Measurements from ENCODE around the gene ARID1B. TPM values are rescaled to one million over a fixed set of nuclear protein-coding genes. Genes with fewer than 3 reads are reported as not detected.
A peak's percentile ranks its signal among the peaks of the same experiment; 100 is the strongest.

The ARID1B gene
- total and polyA plus RNA-seq, 10 donors: 17.7 to 223 (median 141) TPM

DNA sequence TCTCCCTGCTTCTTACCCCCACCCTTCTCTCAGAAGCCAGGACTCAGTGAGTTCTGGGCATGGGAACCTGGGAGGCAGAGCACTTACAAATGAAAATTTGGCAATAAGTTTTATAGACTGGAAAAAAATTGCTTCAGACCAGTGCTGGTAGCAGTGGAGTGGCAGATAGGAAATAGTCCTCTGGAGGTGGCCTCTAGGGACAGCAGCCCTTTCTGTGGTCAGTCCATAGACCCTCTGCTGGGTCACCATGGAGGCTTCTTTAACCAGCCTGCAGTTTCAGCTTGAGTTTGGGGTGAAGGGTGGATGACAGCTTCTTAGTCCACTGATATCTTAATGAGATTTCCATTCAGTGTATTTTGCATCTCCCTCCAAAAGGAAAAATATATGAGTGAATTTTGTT is 179.1 kb downstream of the ARID1B start:
- DNase-seq: no peak
- Histone ChIP-seq H3K4me3 (no peak overlapping the region), H3K9me3 (no peaks in the 10 kb centered on the region), H3K4me1 (peaks cover 29 to 86% (median 57%) of the 10 kb centered on the region in 6 donors), H3K27ac (peak overlapping the region in 5 of 8 donors; percentile 21 to 37 (median 28)), H3K27me3 (replicated peaks in 1 of 7) (no peaks in the 10 kb centered on the region), H3K36me3 (peaks cover 0 to 4% (median 0%) of the 10 kb centered on the region in 6 donors)
- TF ChIP-seq POLR2AphosphoS5 (IDR thresholded peaks at IDR 0.05) (no peak), POLR2A (IDR thresholded peaks at IDR 0.05) (no peak)
- TF ChIP-seq, protein P1, sequence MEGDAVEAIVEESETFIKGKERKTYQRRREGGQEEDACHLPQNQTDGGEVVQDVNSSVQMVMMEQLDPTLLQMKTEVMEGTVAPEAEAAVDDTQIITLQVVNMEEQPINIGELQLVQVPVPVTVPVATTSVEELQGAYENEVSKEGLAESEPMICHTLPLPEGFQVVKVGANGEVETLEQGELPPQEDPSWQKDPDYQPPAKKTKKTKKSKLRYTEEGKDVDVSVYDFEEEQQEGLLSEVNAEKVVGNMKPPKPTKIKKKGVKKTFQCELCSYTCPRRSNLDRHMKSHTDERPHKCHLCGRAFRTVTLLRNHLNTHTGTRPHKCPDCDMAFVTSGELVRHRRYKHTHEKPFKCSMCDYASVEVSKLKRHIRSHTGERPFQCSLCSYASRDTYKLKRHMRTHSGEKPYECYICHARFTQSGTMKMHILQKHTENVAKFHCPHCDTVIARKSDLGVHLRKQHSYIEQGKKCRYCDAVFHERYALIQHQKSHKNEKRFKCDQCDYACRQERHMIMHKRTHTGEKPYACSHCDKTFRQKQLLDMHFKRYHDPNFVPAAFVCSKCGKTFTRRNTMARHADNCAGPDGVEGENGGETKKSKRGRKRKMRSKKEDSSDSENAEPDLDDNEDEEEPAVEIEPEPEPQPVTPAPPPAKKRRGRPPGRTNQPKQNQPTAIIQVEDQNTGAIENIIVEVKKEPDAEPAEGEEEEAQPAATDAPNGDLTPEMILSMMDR (IDR thresholded peaks at IDR 0.05 in 8 of 11, conservative IDR thresholded peaks at IDR 0.05 in 3 of 11): no peak
- intact Hi-C loops (cut with DNase I; ENCODE audit: low total_unique reads): no loop called here

DNA sequence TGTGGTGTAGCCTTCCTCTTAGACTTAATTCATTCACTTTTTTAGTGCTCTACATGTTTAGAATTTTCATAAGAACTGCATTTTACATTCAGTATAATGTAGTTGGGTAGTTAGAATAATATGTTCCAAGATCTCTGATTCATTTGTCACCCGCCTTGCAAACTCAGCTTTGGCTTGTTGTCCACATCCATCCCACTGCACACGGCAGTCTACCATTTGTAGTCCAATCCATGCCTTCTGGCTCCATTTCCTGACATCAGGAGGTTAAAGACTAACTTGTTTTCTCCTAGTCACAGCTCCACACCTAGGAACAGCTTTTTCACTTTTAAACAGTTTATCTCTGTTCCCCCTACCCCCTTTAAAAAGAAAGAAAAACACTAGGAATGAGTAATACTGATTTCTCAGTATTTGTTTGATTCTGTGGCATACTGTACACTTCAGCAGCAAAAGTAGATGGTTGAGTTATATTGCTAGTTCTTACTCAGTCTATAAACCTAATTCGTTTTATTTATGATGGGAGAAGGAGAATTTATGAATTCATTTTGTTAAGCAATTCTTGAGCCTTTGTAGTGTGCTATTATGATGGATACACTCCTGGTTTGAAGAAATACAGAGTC is 180.9 kb downstream of the ARID1B start:
- intact Hi-C loops (cut with DNase I; ENCODE audit: low total_unique reads): no loop called here
- DNase-seq: no peak
- Histone ChIP-seq H3K4me1 (peaks cover 29 to 82% (median 49%) of the 10 kb centered on the region in 6 donors), H3K4me3 (no peak overlapping the region), H3K9me3 (no peaks in the 10 kb centered on the region), H3K27ac (no peak overlapping the region), H3K36me3 (peaks cover 0 to 5% (median 0%) of the 10 kb centered on the region in 6 donors), H3K27me3 (replicated peaks in 1 of 7) (no peaks in the 10 kb centered on the region)
- 84 to 89% (median 88%) methylated on average over 3 of the region's 3 CpGs for WGBS, 5 donors
- no peak for TF ChIP-seq POLR2A (IDR thresholded peaks at IDR 0.05)
- TF ChIP-seq, protein P1 (IDR thresholded peaks at IDR 0.05 in 8 of 11, conservative IDR thresholded peaks at IDR 0.05 in 3 of 11): no peak
- no peak for TF ChIP-seq POLR2AphosphoS5 (IDR thresholded peaks at IDR 0.05)

DNA sequence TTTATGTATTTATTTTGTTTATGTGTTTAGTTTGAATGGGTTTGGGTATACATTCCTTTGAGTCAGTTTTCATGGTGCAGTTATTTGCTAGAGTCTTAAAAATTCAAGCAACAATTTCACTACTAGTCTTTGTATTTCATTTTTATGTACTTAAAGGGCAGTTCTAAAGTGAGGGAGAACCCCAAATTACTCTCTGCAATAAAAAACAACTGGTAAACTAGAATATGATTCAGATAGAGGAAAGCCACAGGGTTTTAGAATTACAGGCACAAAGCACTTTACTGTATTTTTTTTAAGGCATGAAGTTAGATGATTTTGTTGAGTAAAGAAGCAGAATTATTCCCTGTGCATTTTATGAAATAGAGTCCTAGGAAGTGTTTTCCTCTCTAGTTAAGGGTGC is 183.3 kb downstream of the ARID1B start:
- TF ChIP-seq, protein P1 (IDR thresholded peaks at IDR 0.05 in 8 of 11, conservative IDR thresholded peaks at IDR 0.05 in 3 of 11): no peak
- TF ChIP-seq POLR2A (IDR thresholded peaks at IDR 0.05): no peak
- no peak for TF ChIP-seq POLR2AphosphoS5 (IDR thresholded peaks at IDR 0.05)

DNA sequence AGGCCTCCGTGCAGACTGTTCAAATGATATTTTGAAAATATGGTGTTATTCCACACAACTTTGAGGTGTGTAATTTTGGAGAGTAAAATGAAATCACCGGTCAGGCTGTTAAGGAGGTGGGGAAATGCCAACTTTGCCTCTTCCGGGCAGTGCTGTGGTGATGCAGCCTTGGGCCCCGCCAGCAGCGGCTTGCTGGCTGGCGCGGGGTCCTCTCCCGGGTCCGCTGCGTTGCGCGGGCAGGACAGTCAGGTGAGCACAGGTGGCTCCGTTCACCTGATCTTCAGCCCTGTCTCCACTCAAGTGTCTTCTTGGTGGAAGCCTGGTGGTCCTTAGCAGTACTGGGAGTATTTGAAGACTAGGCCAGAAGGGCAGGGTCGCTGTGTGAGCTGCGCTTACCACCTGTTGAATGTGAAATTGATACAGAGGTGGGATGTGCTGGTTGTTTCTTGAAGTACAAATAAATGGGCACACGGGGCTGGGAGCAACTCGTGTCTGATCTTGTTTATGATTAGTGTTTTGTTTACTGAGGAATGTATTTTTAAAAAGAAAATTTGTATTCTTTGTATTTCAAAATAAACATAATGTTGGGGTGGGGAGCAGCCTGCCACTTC is 184.2 kb downstream of the ARID1B start:
- H3K4me1 ChIP-seq: peaks cover 18 to 74% (median 36%) of the 10 kb centered on the region in 6 donors
- no peaks in the 10 kb centered on the region for H3K27me3 ChIP-seq (replicated peaks in 1 of 7)
- H3K27ac ChIP-seq: no peak overlapping the region
- TF ChIP-seq, protein P1 (IDR thresholded peaks at IDR 0.05 in 8 of 11, conservative IDR thresholded peaks at IDR 0.05 in 3 of 11): no peak
- TF ChIP-seq POLR2AphosphoS5 (IDR thresholded peaks at IDR 0.05): peak in 1 of 3 donors; percentile 35
- TF ChIP-seq POLR2A (IDR thresholded peaks at IDR 0.05): no peak
- 95 to 99% (median 97%) methylated on average over 17 of the region's 17 CpGs for WGBS, 5 donors
- H3K36me3 ChIP-seq: peaks cover 0 to 5% (median 0%) of the 10 kb centered on the region in 6 donors
- intact Hi-C loops (cut with DNase I; ENCODE audit: low total_unique reads): no loop called here
- H3K4me3 ChIP-seq: no peak overlapping the region
- no peak for DNase-seq
- no peaks in the 10 kb centered on the region for H3K9me3 ChIP-seq

More for the DNA sequence above, 183.3 kb downstream of the ARID1B start:
- no peak overlapping the region for H3K4me3 ChIP-seq
- H3K36me3 ChIP-seq: peaks cover 0 to 5% (median 0%) of the 10 kb centered on the region in 6 donors
- no peak overlapping the region for H3K27ac ChIP-seq
- intact Hi-C loops (cut with DNase I; ENCODE audit: low total_unique reads): no loop called here
- DNase-seq: no peak
- peaks cover 26 to 82% (median 44%) of the 10 kb centered on the region in 6 donors for H3K4me1 ChIP-seq
- H3K9me3 ChIP-seq: no peaks in the 10 kb centered on the region
- H3K27me3 ChIP-seq (replicated peaks in 1 of 7): no peaks in the 10 kb centered on the region
